ENCODE data around the gene TP53AIP1. TPM values are rescaled to one million over a fixed set of nuclear protein-coding genes. Genes with fewer than 3 reads are reported as not detected.

TP53AIP1 gene
- total and polyA plus RNA-seq, 9 of the 15 experiments (the other 6 are each of a cell fraction or from before 2014, with no cell fraction given), result not detected

GRCh38 chr11:128927683-128928336 is 14.9 kb downstream of the TP53AIP1 start:
- Histone ChIP-seq H3K4me1 (replicated peaks in 1 of 2; ENCODE audit: control insufficient read depth in 2 of 2, insufficient read depth in 2 of 2, low read length in 2 of 2) (no peaks in the 10 kb centered on the region), H3K27me3 (ENCODE audit: control insufficient read depth in 2 of 2, insufficient read depth in 2 of 2, low read length in 2 of 2) (peaks cover 0 to 7% of the 10 kb centered on the region in 2 experiments; a peak in 1 of 5 replicates), H3K36me3 (ENCODE audit: control insufficient read depth, insufficient read depth, low read length) (no peaks in the 10 kb centered on the region), H3K4me2 (ENCODE audit: insufficient read depth, low read length) (no peak overlapping the region), H3K9me3 (replicated peaks; ENCODE audit: control insufficient read depth, insufficient read depth, low read depth, low read length) (no peaks in the 10 kb centered on the region), H3K9me1 (ENCODE audit: control insufficient read depth, insufficient read depth, low read length) (no peaks in the 10 kb centered on the region), H3K79me2 (ENCODE audit: control insufficient read depth, insufficient read depth, low read length) (no peaks in the 10 kb centered on the region), H3K27ac (ENCODE audit: extremely low read depth, low read depth, low read length) (no peak overlapping the region), H3K9ac (ENCODE audit: insufficient read depth in 1 of 2, low read depth in 2 of 2, low read length in 2 of 2) (no peak overlapping the region), H2AFZ (ENCODE audit: low read depth, low read length) (no peak overlapping the region), H3K4me3 (no peak overlapping the region), H4K20me1 (replicated peaks; ENCODE audit: control insufficient read depth, insufficient read depth, low read length) (no peaks in the 10 kb centered on the region)
- TF ChIP-seq HOXB6 (CRISPR knock-in tag; IDR thresholded peaks at IDR 0.05; ENCODE audit: borderline replicate concordance), result no peak
- no peak for TF ChIP-seq MYC (IDR thresholded peaks at IDR 0.05; ENCODE audit: low read depth, low read length)
- TF ChIP-seq MYC (CRISPR knock-in tag; IDR thresholded peaks at IDR 0.05; ENCODE audit: borderline replicate concordance, low read depth), result no peak
- no peak for TF ChIP-seq ZNF764 (CRISPR knock-in tag; IDR thresholded peaks at IDR 0.05; ENCODE audit: low read depth)
- no peak for TF ChIP-seq SMARCB1 (IDR thresholded peaks at IDR 0.05; ENCODE audit: insufficient read length, low read depth)
- no peak for TF ChIP-seq MYNN (IDR thresholded peaks at IDR 0.05)
- TF ChIP-seq MYNN (CRISPR knock-in tag; IDR thresholded peaks at IDR 0.05), result no peak
- no peak for TF ChIP-seq RFX1 (IDR thresholded peaks at IDR 0.05)
- no peak for TF ChIP-seq ZNF274 (IDR thresholded peaks at IDR 0.05; ENCODE audit: borderline replicate concordance, low read depth, low read length)
- no peak for TF ChIP-seq RFX7 (CRISPR knock-in tag; IDR thresholded peaks at IDR 0.05)
- TF ChIP-seq MXD1 (CRISPR knock-in tag; IDR thresholded peaks at IDR 0.05; ENCODE audit: borderline replicate concordance, poor library complexity, severe bottlenecking), result no peak
- no peak for TF ChIP-seq ZSCAN29 (IDR thresholded peaks at IDR 0.05)
- no peak for TF ChIP-seq ILF3 (IDR thresholded peaks at IDR 0.05; ENCODE audit: borderline replicate concordance)
- no peak for TF ChIP-seq ZBTB2 (IDR thresholded peaks at IDR 0.05)
- TF ChIP-seq KLF10 (CRISPR knock-in tag; IDR thresholded peaks at IDR 0.05), result no peak
- no peak for TF ChIP-seq KLF16 (IDR thresholded peaks at IDR 0.05)
- no peak for TF ChIP-seq ZNF212 (CRISPR knock-in tag; IDR thresholded peaks at IDR 0.05)
- TF ChIP-seq RBM25 (IDR thresholded peaks at IDR 0.05; ENCODE audit: low read depth, low read length, severe bottlenecking), result no peak
- TF ChIP-seq, protein P1, sequence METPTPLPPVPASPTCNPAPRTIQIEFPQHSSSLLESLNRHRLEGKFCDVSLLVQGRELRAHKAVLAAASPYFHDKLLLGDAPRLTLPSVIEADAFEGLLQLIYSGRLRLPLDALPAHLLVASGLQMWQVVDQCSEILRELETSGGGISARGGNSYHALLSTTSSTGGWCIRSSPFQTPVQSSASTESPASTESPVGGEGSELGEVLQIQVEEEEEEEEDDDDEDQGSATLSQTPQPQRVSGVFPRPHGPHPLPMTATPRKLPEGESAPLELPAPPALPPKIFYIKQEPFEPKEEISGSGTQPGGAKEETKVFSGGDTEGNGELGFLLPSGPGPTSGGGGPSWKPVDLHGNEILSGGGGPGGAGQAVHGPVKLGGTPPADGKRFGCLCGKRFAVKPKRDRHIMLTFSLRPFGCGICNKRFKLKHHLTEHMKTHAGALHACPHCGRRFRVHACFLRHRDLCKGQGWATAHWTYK (CRISPR knock-in tag; IDR thresholded peaks at IDR 0.05), result no peak
- no peak for TF ChIP-seq ZNF445 (CRISPR knock-in tag; IDR thresholded peaks at IDR 0.05; ENCODE audit: low read depth)
- no peak for TF ChIP-seq ZNF511 (CRISPR knock-in tag; IDR thresholded peaks at IDR 0.05)
- TF ChIP-seq HNRNPUL1 (IDR thresholded peaks at IDR 0.05; ENCODE audit: low read length), result no peak
- POLR2A ChIA-PET, result interaction anchor here (1.3 kb wide), 1 partner anchor 33 kb away, joined by 4 read pairs; no protein-coding TSS in a partner anchor
- CTCF ChIA-PET (ENCODE audit: low intra/inter-chr PET ratio), result no interaction called here
- no peak for ATAC-seq
- DNase-seq (ENCODE audit: extremely low read depth in 1 of 4, low spot score in 3 of 4), result no peak
- in situ Hi-C loops (cut with MboI), result no loop called here
- WGBS (ENCODE audit: insufficient coverage, low coverage, missing lambda C conversion rate), result 2% methylated on average over 12 of the region's 12 CpGs
- FAIRE-seq, result no peak
- intact Hi-C loops (cut with micrococcal nuclease), result no loop called here
- no TSS peak for BruUV-seq (replicated peaks)

All from K562 (cell line).